HG03108 (cell line): ENCODE measurements around the gene ZSCAN5B.
"Not testable (repeated sequence)": the region's sequence is repeated elsewhere in the genome, so short reads cannot be mapped to it uniquely, and the experiment has no call there.

Experiments
- ATAC-seq: cut with Tn5 transposase; IDR thresholded peaks from one replicate; pipeline ENCODE4 v1.9.1; 2021; ENCODE audit warnings: moderate library complexity; ENCODE audit not compliant: unreplicated experiment

The ZSCAN5B gene, protein sequence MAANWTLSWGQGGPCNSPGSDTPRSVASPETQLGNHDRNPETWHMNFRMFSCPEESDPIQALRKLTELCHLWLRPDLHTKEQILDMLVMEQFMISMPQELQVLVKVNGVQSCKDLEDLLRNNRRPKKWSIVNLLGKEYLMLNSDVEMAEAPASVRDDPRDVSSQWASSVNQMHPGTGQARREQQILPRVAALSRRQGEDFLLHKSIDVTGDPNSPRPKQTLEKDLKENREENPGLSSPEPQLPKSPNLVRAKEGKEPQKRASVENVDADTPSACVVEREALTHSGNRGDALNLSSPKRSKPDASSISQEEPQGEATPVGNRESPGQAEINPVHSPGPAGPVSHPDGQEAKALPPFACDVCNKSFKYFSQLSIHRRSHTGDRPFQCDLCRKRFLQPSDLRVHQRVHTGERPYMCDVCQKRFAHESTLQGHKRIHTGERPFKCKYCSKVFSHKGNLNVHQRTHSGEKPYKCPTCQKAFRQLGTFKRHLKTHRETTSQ

DNA sequence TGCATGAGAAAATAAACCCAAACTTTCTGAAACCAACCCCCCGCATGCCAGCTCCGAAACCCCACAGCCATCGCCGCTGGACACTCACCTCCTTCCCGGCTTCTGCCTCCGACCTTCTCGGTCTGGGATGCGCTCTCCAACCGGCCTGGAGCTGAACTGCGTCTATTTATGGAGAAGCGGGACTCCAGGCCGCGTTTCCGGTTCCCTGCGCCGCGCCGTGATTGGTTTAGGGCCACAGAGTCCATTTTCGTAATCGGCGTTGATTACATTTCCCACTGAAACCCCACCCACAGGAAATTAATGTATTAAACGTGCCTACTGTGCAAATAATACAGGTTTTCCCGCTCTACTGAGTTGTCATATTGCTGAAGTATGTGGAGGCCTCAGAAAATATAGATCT is at the start of gene ZSCAN5B:
Gene ZSCAN5B (minus strand): TSS at position 138 of the 400 bp plus-strand sequence. CDS start 4,731 bp downstream, outside the sequence.
- ATAC-seq: not testable (repeated sequence)

- not testable (repeated sequence) for ATAC-seq
These were observed 48.2 kb upstream of the ZSCAN5B start for GRCh38 chr19:56245764-56246163.

- no peak for ATAC-seq
These were observed 47.6 kb upstream of the ZSCAN5B start for GRCh38 chr19:56245121-56245740.

DNA sequence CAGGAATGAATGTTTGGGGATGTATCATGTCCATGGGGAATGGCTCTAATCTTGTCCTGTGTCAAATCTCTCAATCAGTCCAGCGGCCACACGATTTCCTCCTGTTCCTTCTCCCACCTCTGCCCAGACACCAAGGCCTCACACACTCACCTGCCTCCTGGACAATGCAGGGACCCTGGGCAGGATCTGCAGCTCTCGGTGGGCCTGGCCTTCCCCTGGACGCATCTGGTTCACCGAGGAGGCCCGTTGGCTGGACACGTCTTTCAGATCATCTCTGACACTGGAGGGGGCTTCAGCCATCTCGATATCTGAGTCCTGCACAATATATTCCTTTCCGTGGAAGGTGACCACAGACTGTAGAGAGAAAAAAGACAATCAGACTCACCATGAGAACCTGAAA is 25.9 kb upstream of the ZSCAN5B start:
- no peak for ATAC-seq

- no peak for ATAC-seq
These were observed 25.3 kb upstream of the ZSCAN5B start for GRCh38 chr19:56222901-56223300.

DNA sequence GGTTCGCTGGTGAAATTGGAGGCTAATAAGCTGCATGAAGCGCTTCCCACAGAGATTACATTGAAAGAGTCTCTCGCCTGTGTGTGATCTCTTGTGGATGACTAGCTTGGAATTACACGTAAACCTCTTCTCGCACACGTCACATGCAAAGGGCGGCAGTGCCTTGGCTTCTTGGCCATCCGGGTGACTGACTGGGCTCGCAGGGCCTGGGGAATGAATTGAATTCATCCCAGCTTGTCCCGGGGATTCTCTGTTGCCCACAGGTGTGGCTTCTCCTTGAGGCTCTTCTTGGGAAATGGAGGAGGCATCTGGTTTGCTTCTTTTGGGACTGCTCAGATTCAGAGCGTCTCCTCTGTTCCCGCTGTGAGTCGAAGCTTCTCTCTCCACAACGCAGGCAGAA is 24.3 kb upstream of the ZSCAN5B start:
- ATAC-seq: no peak

GRCh38 chr19:56221442-56221841 is 23.9 kb upstream of the ZSCAN5B start:
- not testable (repeated sequence) for ATAC-seq

DNA sequence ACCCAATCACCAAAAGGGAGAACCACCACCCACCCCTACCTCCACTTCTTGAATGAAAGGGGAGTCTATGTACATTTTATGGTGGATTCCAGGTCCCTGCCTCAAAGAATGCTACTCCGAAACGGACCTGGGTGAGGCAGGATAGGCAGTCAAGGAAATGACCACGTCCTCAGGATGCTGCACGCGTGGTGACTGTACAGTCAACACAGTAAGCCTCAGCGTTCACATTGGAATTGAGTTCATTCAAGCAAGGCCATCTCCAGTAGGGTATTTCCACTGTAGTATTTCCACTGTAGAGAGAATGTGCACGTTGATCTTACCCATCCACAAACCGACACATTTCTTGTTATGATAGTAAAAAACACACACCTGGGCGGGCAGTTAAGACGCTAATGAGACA is 21.4 kb upstream of the ZSCAN5B start:
- ATAC-seq: no peak

- ATAC-seq: no peak
These were observed 19.7 kb upstream of the ZSCAN5B start for GRCh38 chr19:56217039-56217949.

- no peak for ATAC-seq
These were observed 14.1 kb upstream of the ZSCAN5B start for GRCh38 chr19:56211718-56212117.

DNA sequence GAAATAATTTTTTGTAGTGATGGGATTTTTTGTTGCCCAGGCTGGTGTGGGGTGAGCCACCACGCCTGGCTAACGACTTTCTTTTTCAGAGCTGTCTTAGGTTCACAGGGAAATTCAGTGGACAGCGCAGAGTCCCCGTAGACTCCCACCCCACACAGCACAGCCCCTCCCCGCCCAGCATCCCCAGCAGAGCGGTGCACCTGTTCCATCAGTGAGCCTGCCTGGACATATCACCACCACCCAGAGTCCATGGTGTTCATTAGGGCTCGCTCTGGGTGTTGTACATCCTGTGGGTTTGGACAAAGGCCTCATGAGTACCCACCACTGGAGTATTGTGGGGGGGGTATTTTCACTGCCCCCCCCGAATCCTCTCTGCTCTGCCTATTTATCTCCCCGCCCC is 12.5 kb upstream of the ZSCAN5B start:
- ATAC-seq: not testable (repeated sequence)

DNA sequence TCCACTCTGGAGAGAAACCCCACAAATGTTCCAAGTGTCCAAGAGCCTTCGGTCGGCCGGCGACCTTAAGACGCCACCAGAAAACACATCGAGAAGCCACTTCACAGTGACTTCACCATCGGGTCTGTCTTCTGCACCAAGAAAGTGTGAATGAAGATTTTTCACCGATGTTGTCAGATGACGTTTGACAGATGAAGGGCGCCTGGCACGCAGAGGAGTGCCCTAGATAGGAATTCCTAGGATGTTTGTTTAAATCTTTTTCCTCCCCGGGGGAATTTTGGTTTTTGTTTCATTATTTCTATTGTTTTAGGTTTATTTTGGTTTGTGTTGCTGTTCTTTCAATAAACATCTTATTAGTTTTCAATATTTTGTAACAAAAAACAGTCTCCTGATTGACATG is 11.5 kb upstream of the ZSCAN5B start:
- no peak for ATAC-seq

DNA sequence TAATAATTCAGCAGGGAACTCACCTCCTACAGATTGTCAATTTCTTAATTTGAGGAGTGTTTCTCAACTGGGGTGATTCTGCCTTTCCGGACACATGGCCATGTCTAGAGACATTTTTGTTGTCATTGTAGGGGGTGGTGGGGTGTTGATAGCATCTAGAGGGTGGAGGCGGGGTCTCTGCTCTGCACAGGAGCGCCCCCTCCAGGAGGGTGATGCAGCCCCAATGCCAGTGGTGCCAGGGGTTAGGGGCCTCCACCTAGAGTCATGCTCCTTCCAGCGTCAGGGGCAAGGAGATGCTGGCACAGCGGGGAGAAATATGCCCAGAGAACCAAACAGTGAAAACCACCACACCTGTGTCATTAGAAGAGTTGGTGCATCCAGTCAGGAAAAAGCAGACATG is 10.0 kb upstream of the ZSCAN5B start:
- not testable (repeated sequence) for ATAC-seq

DNA sequence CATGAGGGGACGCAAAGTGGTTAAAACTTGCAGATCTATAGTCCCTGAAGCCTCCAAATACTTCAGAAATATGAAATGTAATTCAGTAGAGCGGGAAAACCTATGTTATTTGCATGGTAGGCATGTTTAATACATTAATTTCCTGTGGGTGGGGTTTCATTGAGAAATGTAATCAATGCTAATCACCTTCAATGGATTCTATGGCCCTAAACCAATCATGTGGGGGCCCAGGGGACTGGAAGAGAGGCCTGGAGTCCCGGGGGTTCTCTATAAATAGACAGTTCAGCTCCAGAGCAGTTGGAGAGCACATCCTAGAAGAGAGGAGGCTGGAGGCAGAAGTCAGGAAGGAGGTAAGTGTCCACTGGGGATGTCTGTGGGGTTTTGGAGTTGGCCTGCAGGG is 4.4 kb upstream of the ZSCAN5B start, which contains the start of gene ZSCAN5C:
Gene ZSCAN5C (plus strand): TSS at position 301 of the 400 bp plus-strand sequence. CDS start 3,641 bp downstream, outside the sequence.
- ATAC-seq: no peak

DNA sequence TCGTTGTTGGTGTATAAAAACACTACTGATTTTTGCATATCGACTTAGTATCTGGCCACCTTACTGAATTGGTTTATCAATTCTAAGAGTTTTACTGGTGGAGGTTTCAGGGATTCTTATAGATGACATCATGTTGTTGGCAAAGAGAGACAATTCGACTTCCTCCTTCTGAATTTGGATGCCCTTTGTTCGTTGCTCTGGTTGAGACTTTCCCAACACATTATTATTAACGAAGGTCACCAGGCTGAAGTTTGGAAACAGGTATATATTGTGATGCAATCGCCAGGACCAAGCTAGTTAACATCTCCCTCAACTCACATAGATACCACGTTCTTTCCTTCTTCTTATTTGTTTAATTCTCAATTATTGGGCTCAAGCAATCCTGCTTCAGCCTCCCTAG is 2.1 kb upstream of the ZSCAN5B start:
- ATAC-seq: no peak

GRCh38 chr19:56193981-56194640 is 3.5 kb downstream of the ZSCAN5B start:
- no peak for ATAC-seq

- ATAC-seq: no peak
These were observed 5.9 kb downstream of the ZSCAN5B start for GRCh38 chr19:56191711-56192110.

GRCh38 chr19:56191115-56191514 is 6.5 kb downstream of the ZSCAN5B start:
- no peak for ATAC-seq

DNA sequence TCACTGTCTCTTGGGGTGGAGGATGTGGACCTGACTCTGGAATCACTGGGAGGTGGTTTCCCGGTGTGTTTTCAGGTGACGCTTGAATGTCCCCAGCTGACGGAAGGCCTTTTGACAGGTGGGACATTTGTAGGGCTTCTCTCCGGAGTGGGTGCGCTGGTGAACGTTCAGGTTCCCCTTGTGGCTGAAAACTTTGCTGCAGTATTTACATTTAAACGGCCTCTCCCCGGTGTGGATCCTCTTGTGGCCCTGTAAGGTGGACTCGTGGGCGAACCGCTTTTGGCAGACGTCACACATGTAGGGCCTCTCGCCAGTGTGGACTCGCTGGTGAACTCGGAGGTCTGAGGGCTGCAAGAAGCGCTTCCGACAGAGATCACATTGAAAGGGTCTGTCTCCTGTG is 7.8 kb downstream of the ZSCAN5B start:
- no peak for ATAC-seq

DNA sequence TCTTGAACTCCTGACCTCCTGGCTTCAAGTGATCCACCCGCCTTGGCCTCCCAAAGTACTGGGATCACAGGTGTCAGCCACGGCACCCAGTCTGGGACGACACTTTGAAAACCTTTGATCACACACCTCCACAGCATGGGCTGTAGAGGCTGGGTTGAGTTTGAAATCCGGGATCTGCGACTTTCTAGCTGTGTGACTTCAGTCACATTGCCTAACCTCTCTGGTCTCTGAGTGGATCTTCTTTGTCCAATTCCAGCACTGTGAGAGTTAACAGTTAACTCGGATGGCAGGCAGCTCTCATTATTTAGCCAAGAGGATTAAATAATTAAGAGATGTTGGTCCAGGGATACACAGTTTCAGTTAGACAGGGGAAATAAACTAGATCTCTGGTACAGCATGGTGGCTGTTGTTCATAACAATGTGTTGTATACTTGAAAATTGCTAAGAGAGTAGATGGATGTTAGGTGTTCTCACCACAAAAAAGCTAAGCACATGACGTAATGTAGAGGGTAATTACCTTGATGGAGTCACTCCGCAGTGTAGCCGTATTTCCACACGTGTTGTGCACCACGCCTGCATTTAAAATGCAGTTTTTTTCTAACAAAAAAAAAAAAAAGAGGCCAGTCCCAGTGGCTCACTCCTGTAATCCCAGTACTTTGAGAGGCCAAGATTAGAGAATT is 19.9 kb downstream of the ZSCAN5B start:
- no peak for ATAC-seq
